Glutamatergic neuron (in vitro differentiated cells): Measurements from ENCODE around the gene HES3. TPM values are rescaled to one million over a fixed set of nuclear protein-coding genes. Genes with fewer than 3 reads are reported as not detected.
A peak's percentile ranks its signal among the peaks of the same experiment; 100 is the strongest.

Experiments
- DNase-seq: peaks from one replicate; pipeline ENCODE4 v3.0.0; 2022
- H3K27ac Mint-ChIP-seq: one replicate; pipeline ENCODE4 v1.8.0; 2020; ENCODE audit warnings: mild to moderate bottlenecking, mixed read lengths, inconsistent platforms; ENCODE audit not compliant: unreplicated experiment
- H3K27me3 Mint-ChIP-seq: one replicate; pipeline ENCODE4 v1.8.0; 2020; ENCODE audit warnings: mild to moderate bottlenecking, moderate library complexity, mixed read lengths, inconsistent platforms; ENCODE audit not compliant: unreplicated experiment
- H3K36me3 Mint-ChIP-seq: one replicate; pipeline ENCODE4 v1.8.0; 2020; ENCODE audit warnings: mild to moderate bottlenecking, mixed read lengths, inconsistent platforms; ENCODE audit not compliant: unreplicated experiment
- H3K4me1 Mint-ChIP-seq: one replicate; pipeline ENCODE4 v1.8.0; 2020; ENCODE audit warnings: mild to moderate bottlenecking, low read depth, mixed read lengths, inconsistent platforms; ENCODE audit not compliant: unreplicated experiment
- H3K4me3 Mint-ChIP-seq: one replicate; pipeline ENCODE4 v1.8.0; 2020; ENCODE audit warnings: mild to moderate bottlenecking, mixed read lengths, inconsistent platforms; ENCODE audit not compliant: unreplicated experiment
- H3K9me3 Mint-ChIP-seq: one replicate; pipeline ENCODE4 v1.8.0; 2020; ENCODE audit warnings: mild to moderate bottlenecking, moderate library complexity, mixed read lengths, inconsistent platforms; ENCODE audit not compliant: unreplicated experiment
- CTCF ChIP-seq: fragments of 200-600 bp; sonication (generic); IDR thresholded peaks from one replicate; pipeline ENCODE4 v1.5.0; 2021; ENCODE audit not compliant: partially characterized antibody, unreplicated experiment
- total RNA-seq: library from RNA; stranded (reverse); fragmentation: NEBNext Ultra II Directional; extraction: Animal tissue kit (Norgen Biotek cat#: 25700); gene quantifications from one replicate; pipeline ENCODE4 v1.2.1, GENCODE V29; 2021; ENCODE audit not compliant: unreplicated experiment

HES3 gene
- total RNA-seq, 1 donor from 2014 or later: 0.66 TPM

DNA sequence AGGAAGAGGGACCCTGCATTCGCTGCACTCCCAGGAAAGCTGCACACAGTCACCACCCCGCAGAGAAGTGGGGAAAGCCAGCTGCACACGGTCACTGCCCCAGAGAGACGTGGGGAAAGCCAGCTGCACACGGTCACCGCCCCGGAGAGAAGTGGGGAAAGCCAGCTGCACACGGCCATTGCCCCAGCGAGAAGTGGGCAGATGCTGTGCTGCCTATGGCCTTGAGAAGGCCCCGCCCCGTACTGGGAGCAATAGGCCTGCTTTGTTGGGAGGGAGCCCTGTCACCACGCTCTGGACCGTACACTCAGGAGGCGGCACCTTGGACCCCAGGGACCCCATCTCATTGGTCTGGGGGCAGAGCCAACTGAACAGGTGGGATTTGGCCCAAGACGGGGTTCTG is 21.2 kb downstream of the HES3 start:
- no peaks in the 10 kb centered on the region for H3K36me3 Mint-ChIP-seq
- no peak overlapping the region for H3K4me3 Mint-ChIP-seq
- no peak for TF ChIP-seq CTCF
- no peak for DNase-seq
- H3K9me3 Mint-ChIP-seq: peaks cover 18% of the 10 kb centered on the region
- H3K27ac Mint-ChIP-seq: peak overlapping the region; percentile 39
- H3K27me3 Mint-ChIP-seq: peaks cover 14% of the 10 kb centered on the region
- H3K4me1 Mint-ChIP-seq: peaks cover 48% of the 10 kb centered on the region

DNA sequence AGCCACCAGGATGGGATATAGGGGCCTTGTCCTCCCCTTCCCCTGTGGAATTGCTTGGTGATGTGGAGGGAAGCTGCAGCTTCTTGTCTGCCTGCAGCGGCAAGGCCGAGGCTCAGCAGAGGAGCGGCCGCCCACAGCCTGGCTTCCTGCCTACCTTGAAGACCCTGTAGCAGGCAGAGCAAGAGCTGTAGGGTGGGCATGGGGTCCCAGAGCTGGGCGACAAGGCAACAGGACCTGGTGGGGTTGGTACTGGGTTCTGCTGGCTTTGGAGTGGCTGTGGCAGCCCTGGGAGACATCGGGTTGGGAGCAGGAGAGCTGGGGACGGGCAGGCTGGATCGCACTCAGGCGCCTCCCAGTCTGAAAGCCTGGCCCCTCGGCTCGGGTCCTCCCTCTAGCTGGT is 22.7 kb downstream of the HES3 start:
- no peak for DNase-seq
- Mint-ChIP-seq H3K4me1 (peaks cover 56% of the 10 kb centered on the region), H3K9me3 (peaks cover 18% of the 10 kb centered on the region), H3K36me3 (no peaks in the 10 kb centered on the region), H3K27me3 (peaks cover 14% of the 10 kb centered on the region), H3K4me3 (peak overlapping the region; percentile 42), H3K27ac (peak overlapping the region; percentile 62)
- no peak for TF ChIP-seq CTCF

- peaks cover 61% of the 10 kb centered on the region for H3K4me1 Mint-ChIP-seq
- H3K27ac Mint-ChIP-seq: peak overlapping the region; percentile 97
Observed at GRCh38 chr1:6267686-6268322, 23.8 kb downstream of the HES3 start.

GRCh38 chr1:6268415-6268814 is 24.4 kb downstream of the HES3 start:
- Mint-ChIP-seq H3K4me1 (peaks cover 66% of the 10 kb centered on the region), H3K27me3 (peaks cover 13% of the 10 kb centered on the region), H3K4me3 (peak overlapping the region; percentile 61), H3K36me3 (no peaks in the 10 kb centered on the region), H3K9me3 (peaks cover 11% of the 10 kb centered on the region), H3K27ac (peak overlapping the region; percentile 97)
- no peak for DNase-seq
- no peak for TF ChIP-seq CTCF

More at GRCh38 chr1:6267686-6268322, 23.8 kb downstream of the HES3 start:
- no peak for TF ChIP-seq CTCF
- Mint-ChIP-seq H3K4me3 (peak overlapping the region; percentile 61), H3K36me3 (no peaks in the 10 kb centered on the region), H3K27me3 (peaks cover 13% of the 10 kb centered on the region), H3K9me3 (peaks cover 14% of the 10 kb centered on the region)
- no peak for DNase-seq

DNA sequence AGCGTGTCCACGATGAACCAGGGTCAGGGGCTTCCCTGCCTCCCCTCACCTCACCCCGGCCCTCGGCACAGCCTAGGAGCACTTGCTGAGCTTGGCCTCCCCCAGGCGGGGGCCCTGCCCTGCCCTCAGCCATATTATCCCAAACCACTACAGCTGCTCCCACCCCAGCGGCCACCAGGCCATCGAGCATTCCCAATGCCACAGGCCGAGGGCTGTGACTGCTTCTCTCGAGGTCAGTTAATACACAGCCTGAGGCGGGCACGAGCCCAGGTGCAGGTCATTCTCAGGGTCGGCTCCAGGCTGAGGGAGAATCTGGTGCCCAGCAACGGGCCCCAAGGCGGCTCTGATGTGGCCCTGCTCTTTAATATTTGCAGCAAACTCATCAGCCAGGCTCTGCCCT is 25.3 kb downstream of the HES3 start:
- Mint-ChIP-seq H3K27ac (peak overlapping the region; percentile 97), H3K36me3 (no peaks in the 10 kb centered on the region), H3K27me3 (peaks cover 13% of the 10 kb centered on the region), H3K4me3 (peak overlapping the region; percentile 65), H3K9me3 (peaks cover 11% of the 10 kb centered on the region), H3K4me1 (peaks cover 69% of the 10 kb centered on the region)
- no peak for DNase-seq
- no peak for TF ChIP-seq CTCF
